NT2/D1 (cell line): Measurements from ENCODE around the gene RIMBP2.

ENCODE experiments used
- DNase-seq: peaks from one replicate; pipeline ENCODE4 v3.0.0-alpha.2; 2011; ENCODE audit warnings: low read depth, low spot score
- H3K27me3 ChIP-seq: 2 replicates; pipeline ENCODE4 v1.6.0; 2011; ENCODE audit warnings: mild to moderate bottlenecking; ENCODE audit not compliant: insufficient read length, insufficient read depth
- H3K36me3 ChIP-seq: 2 replicates; pipeline ENCODE4 v1.6.1; 2011; ENCODE audit warnings: mild to moderate bottlenecking, low read length, mixed read lengths; ENCODE audit not compliant: insufficient read depth, insufficient read length
- H3K4me1 ChIP-seq: 2 replicates; pipeline ENCODE4 v1.5.1; 2011; ENCODE audit not compliant: insufficient read depth, insufficient read length
- H3K4me3 ChIP-seq: 2 replicates; pipeline ENCODE4 v1.5.1; 2011; ENCODE audit warnings: low read depth; ENCODE audit not compliant: insufficient read length
- H3K9ac ChIP-seq: 2 replicates; pipeline ENCODE4 v1.6.0; 2011; ENCODE audit warnings: low read depth; ENCODE audit not compliant: insufficient read length
- H3K9me3 ChIP-seq: 2 replicates; pipeline ENCODE4 v1.5.1; 2011; ENCODE audit warnings: mild to moderate bottlenecking, low read length; ENCODE audit not compliant: insufficient read depth
- SUZ12 ChIP-seq: IDR thresholded peaks from 2 replicates; pipeline ENCODE4 v1.6.1; 2011; ENCODE audit not compliant: insufficient read length, insufficient read depth; ENCODE audit errors: extremely low read depth
- YY1 ChIP-seq: IDR thresholded peaks from 2 replicates; pipeline ENCODE4 v1.6.1; 2011; ENCODE audit not compliant: insufficient read length, insufficient read depth
- ZNF274 ChIP-seq: IDR thresholded peaks from 2 replicates; pipeline ENCODE4 v1.6.1; 2011; ENCODE audit warnings: mild to moderate bottlenecking, low read depth, low read length

RIMBP2 gene

DNA sequence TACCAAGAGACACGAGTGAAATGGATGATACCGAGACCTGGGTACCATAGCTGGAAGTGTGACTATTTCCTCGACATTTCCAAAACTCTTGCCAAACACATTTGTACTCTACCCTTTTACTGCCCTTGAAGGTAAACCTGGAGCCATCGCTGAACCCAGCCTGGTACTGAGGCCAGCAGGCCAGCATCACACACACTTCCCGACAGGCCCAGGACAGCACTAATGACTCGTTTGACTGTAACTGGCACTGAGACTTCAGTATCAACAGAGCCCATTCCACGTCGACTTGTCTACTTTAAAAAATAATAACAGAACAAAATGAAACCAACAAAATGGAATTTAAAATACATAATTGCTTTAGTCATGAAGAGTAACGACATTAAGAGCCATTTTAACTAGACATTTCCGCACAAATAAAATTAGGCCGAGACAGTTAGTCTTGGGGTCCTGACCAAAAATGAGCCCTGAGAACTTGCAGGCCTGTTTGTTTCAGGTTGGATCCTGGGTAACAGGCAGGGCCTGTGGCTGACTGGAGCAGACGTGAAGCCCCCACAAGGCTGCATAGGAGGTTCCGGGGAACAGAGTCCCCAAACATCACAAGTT lies 94.3 kb downstream of the RIMBP2 start:
- peaks cover 1% of the 10 kb centered on the region for H3K4me1 ChIP-seq
- H3K9ac ChIP-seq, result no peak overlapping the region
- no peaks in the 10 kb centered on the region for H3K9me3 ChIP-seq
- no peak for DNase-seq
- no peak for TF ChIP-seq ZNF274
- H3K36me3 ChIP-seq, result no peaks in the 10 kb centered on the region
- H3K27me3 ChIP-seq, result no peaks in the 10 kb centered on the region
- no peak overlapping the region for H3K4me3 ChIP-seq

GRCh38 chr12:130620756-130621155 lies 95.3 kb downstream of the RIMBP2 start:
- H3K9ac ChIP-seq, result no peak overlapping the region
- peaks cover 3% of the 10 kb centered on the region for H3K4me1 ChIP-seq
- no peaks in the 10 kb centered on the region for H3K27me3 ChIP-seq
- no peak for DNase-seq
- H3K4me3 ChIP-seq, result no peak overlapping the region
- H3K9me3 ChIP-seq, result no peaks in the 10 kb centered on the region
- no peaks in the 10 kb centered on the region for H3K36me3 ChIP-seq
- TF ChIP-seq ZNF274 (no peak), YY1 (no peak), SUZ12 (no peak)

DNA sequence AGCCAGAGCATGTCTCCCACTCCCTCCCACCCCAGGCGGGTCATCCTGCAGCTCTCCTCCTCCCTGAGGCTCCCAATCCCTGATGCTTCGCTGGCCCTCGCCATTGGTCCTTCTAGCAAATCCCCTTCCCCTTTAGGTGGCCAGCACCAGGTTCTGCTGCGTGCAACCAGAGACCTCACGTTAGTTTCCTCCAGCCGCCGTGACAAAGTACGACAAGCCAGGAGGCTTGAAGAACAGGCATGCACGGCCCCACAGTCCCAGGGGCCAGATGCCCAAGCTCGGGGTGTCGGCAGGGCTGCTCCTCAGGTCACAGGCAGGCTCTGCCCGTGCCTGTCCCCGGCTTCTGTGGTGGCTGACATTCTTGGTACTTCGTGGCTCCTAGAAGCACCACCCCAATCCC lies 95.8 kb downstream of the RIMBP2 start:
- Histone ChIP-seq H3K9me3 (no peaks in the 10 kb centered on the region), H3K27me3 (no peaks in the 10 kb centered on the region), H3K4me3 (no peak overlapping the region), H3K36me3 (no peaks in the 10 kb centered on the region), H3K9ac (no peak overlapping the region), H3K4me1 (peaks cover 3% of the 10 kb centered on the region)
- TF ChIP-seq SUZ12 (no peak), YY1 (no peak), ZNF274 (no peak)
- DNase-seq, result no peak

DNA sequence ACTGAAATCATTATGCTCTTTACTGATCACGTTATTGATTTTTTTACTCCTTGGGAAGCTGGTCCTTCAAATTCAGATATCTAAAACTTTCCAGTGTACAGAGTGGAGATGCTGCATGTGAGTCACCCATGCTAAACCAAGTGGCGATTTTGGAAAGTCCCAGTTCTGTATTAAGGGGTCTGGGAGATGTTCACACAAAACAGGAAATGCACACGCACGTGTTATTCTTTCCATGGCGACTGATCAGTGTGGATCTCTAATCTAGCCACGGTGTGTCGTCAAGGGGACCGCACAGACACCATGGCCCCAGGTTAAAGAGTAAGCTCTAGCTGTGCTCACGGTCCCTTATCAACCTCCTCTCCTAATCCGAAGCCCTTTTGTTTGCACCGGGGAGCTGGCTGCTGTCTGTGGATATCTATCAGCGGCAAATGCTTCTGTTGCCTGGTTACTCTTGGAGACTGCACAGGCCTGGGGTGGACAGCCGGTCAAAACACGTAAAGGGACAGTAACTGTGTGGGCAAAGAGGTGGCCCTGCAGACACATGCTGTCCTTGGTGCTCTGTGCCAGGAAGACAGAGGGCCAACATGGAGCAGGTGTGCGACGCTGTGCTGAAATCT lies 96.6 kb downstream of the RIMBP2 start:
- no peak for DNase-seq
- Histone ChIP-seq H3K27me3 (no peaks in the 10 kb centered on the region), H3K9ac (no peak overlapping the region), H3K36me3 (no peaks in the 10 kb centered on the region), H3K9me3 (no peaks in the 10 kb centered on the region), H3K4me1 (peaks cover 3% of the 10 kb centered on the region), H3K4me3 (no peak overlapping the region)
- no peak for TF ChIP-seq YY1
- TF ChIP-seq SUZ12, result no peak
- TF ChIP-seq ZNF274, result no peak

DNA sequence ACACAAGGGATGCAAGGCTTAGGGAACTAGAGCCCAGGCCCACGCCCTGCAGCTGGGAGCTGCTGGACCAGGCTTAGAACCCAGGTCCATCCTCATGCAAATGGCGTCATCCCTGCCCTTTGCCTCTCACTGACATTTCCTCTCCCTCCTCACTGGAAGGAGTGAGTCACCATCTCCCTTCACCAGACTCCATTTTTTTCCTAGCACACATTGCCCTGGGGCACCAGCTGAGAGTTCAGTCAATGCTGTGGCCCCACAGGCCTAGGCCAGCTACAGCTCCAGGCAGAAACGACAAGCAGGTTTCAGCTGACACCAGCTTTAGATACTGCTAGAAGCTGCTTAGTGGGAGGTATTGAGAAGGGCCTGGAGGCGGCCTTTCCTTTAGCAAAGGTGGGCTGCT lies 98.9 kb downstream of the RIMBP2 start:
- H3K36me3 ChIP-seq, result no peaks in the 10 kb centered on the region
- H3K4me3 ChIP-seq, result no peak overlapping the region
- H3K4me1 ChIP-seq, result peaks cover 8% of the 10 kb centered on the region
- no peaks in the 10 kb centered on the region for H3K9me3 ChIP-seq
- TF ChIP-seq SUZ12 (no peak), YY1 (peak; percentile 67)
- H3K9ac ChIP-seq, result no peak overlapping the region
- H3K27me3 ChIP-seq, result no peaks in the 10 kb centered on the region
- peak; percentile 84 for DNase-seq

DNA sequence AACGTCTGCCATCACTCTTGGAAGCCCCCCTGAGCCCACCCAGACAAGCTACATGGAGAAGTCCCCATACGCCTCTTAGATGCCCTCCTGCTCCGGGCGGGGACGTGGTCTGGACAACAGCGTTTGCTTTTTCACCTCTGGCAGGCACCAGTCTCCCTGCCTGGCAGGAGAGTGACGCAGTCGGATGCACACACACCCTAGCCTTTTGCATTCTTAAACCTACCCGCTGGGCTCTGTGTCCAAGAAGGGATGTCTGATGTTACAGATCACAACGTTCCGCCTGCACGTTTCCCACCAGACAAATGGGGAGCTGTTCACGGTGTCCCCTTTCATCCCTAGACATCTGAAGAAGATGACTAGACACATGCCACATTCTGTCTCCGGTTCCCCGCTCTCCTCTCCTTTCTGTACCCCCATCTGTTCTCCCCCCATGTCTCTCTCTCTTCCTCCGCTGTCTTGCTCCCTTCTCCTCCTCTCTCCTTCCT lies 100.2 kb downstream of the RIMBP2 start:
- Histone ChIP-seq H3K9me3 (no peaks in the 10 kb centered on the region), H3K36me3 (no peaks in the 10 kb centered on the region), H3K4me3 (no peak overlapping the region), H3K4me1 (peaks cover 8% of the 10 kb centered on the region), H3K27me3 (no peaks in the 10 kb centered on the region), H3K9ac (no peak overlapping the region)
- TF ChIP-seq YY1 (no peak), ZNF274 (no peak), SUZ12 (no peak)
- DNase-seq, result no peak

GRCh38 chr12:130614530-130614905 lies 101.6 kb downstream of the RIMBP2 start:
- Histone ChIP-seq H3K27me3 (no peaks in the 10 kb centered on the region), H3K9ac (no peak overlapping the region), H3K4me1 (peaks cover 8% of the 10 kb centered on the region), H3K36me3 (no peaks in the 10 kb centered on the region), H3K9me3 (no peaks in the 10 kb centered on the region), H3K4me3 (no peak overlapping the region)
- no peak for DNase-seq
- TF ChIP-seq ZNF274 (no peak), SUZ12 (no peak), YY1 (no peak)
